ENCODE results near the gene TMPRSS9. TPM values are rescaled to one million over a fixed set of nuclear protein-coding genes. Genes with fewer than 3 reads are reported as not detected.

The TMPRSS9 gene
- total RNA-seq, 1 experiment from 2014 or later = not detected

DNA sequence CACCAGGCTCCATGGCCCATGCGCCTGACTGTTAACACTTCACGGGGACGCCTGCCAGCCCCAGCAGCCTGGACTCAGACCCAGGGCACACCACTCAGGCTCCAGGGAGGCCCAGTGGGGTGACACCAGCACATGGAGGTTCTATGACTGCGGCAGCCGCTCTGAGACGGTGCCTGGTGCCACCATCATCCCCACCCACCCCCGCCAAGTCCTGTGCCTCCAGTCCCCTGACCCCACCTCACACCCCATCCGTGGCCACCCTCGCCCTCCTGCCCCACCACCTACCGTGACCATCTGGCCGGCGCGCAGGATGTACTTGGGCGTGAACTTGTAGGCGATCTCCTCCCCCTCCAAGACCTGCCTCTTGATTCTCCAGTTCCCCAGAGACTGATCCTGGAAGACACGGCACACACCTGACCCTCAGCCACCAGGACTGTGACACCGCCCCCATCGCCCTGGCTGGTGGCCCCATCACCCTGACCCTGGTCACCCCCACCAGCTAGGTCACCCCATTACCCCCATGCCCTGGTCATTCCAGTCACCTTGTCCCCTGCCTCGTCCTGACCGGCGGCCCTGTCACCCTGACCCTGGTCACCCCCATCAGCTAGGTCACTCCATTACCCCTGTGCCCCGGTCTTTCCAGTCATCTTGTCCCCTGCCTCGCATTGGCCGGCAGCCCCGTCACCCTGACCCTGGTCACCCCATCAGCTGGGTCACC, 72.2 kb downstream of the TMPRSS9 start:
- ChIA-PET CTCF (no interaction called here), POLR2A (ENCODE audit: low non-redundant PET) (no interaction called here)
- Histone ChIP-seq H3K4me1 (ENCODE audit: insufficient read depth, low read length, poor library complexity, severe bottlenecking) (peaks cover 15% of the 10 kb centered on the region), H3K4me3 (ENCODE audit: low read depth, low read length, poor library complexity, severe bottlenecking) (no peak overlapping the region), H3K9me3 (ENCODE audit: low read depth, low read length, poor library complexity, severe bottlenecking) (no peaks in the 10 kb centered on the region), H3K36me3 (ENCODE audit: insufficient read depth, low read length, poor library complexity, severe bottlenecking) (peaks cover 56% of the 10 kb centered on the region), H3K27me3 (replicated peaks; ENCODE audit: insufficient read depth, low read depth, low read length, poor library complexity) (no peaks in the 10 kb centered on the region), H3K27ac (ENCODE audit: low read depth, low read length, poor library complexity, severe bottlenecking) (no peak overlapping the region)
- TF ChIP-seq CTCF (conservative IDR thresholded peaks at IDR 0.05; ENCODE audit: low read depth, low read length) (no peak), EZH2 (IDR thresholded peaks at IDR 0.05; ENCODE audit: borderline replicate concordance, low read depth, low read length, poor library complexity, severe bottlenecking) (no peak)
- DNase-seq (ENCODE audit: low spot score) = no peak
- intact Hi-C loops (cut with micrococcal nuclease; ENCODE audit: unreplicated experiment) = no loop called here
- BruUV-seq (replicated peaks) = no TSS peak

DNA sequence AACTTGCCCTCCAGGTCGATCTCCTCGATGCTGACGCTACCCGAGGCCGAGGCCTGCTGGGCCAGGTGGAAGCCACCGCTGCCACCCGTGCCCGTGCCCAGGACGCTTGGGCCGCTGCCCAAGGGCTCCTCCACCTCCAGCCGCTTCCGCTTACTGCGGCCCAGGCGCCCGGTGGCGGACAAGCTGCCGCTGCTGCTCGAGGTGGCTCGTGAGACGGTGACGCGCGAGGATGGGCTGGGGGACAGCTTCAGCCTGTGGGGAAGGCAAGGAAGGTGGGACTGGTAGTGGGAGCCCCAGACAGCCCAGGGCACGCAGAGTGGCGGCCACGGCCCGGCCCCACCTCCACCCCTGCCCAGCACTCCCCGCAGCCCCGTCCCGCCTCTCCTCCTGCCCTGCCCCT, 73.8 kb downstream of the TMPRSS9 start:
- BruUV-seq (replicated peaks) = no TSS peak
- H3K27me3 ChIP-seq (replicated peaks; ENCODE audit: insufficient read depth, low read depth, low read length, poor library complexity) = no peaks in the 10 kb centered on the region
- intact Hi-C loops (cut with micrococcal nuclease; ENCODE audit: unreplicated experiment) = no loop called here
- DNase-seq (ENCODE audit: low spot score) = no peak
- TF ChIP-seq CTCF (conservative IDR thresholded peaks at IDR 0.05; ENCODE audit: low read depth, low read length) (no peak), EZH2 (IDR thresholded peaks at IDR 0.05; ENCODE audit: borderline replicate concordance, low read depth, low read length, poor library complexity, severe bottlenecking) (no peak)
- peaks cover 8% of the 10 kb centered on the region for H3K4me1 ChIP-seq (ENCODE audit: insufficient read depth, low read length, poor library complexity, severe bottlenecking)
- H3K27ac ChIP-seq (ENCODE audit: low read depth, low read length, poor library complexity, severe bottlenecking) = no peak overlapping the region
- no peaks in the 10 kb centered on the region for H3K9me3 ChIP-seq (ENCODE audit: low read depth, low read length, poor library complexity, severe bottlenecking)
- CTCF ChIA-PET = no interaction called here
- H3K4me3 ChIP-seq (ENCODE audit: low read depth, low read length, poor library complexity, severe bottlenecking) = no peak overlapping the region
- POLR2A ChIA-PET (ENCODE audit: low non-redundant PET) = no interaction called here
- peaks cover 72% of the 10 kb centered on the region for H3K36me3 ChIP-seq (ENCODE audit: insufficient read depth, low read length, poor library complexity, severe bottlenecking)

GRCh38 chr19:2434267-2434666, 74.2 kb downstream of the TMPRSS9 start:
- peaks cover 5% of the 10 kb centered on the region for H3K4me1 ChIP-seq (ENCODE audit: insufficient read depth, low read length, poor library complexity, severe bottlenecking)
- BruUV-seq (replicated peaks) = TSS peak; percentile 34
- peaks cover 76% of the 10 kb centered on the region for H3K36me3 ChIP-seq (ENCODE audit: insufficient read depth, low read length, poor library complexity, severe bottlenecking)
- no peak for DNase-seq (ENCODE audit: low spot score)
- POLR2A ChIA-PET (ENCODE audit: low non-redundant PET) = no interaction called here
- no peak overlapping the region for H3K27ac ChIP-seq (ENCODE audit: low read depth, low read length, poor library complexity, severe bottlenecking)
- CTCF ChIA-PET = interaction anchor here (0.6 kb wide), 1 partner anchor 108 kb away, joined by 10 read pairs; no protein-coding TSS in a partner anchor
- H3K27me3 ChIP-seq (replicated peaks; ENCODE audit: insufficient read depth, low read depth, low read length, poor library complexity) = no peaks in the 10 kb centered on the region
- H3K9me3 ChIP-seq (ENCODE audit: low read depth, low read length, poor library complexity, severe bottlenecking) = no peaks in the 10 kb centered on the region
- intact Hi-C loops (cut with micrococcal nuclease; ENCODE audit: unreplicated experiment) = no loop called here
- no peak overlapping the region for H3K4me3 ChIP-seq (ENCODE audit: low read depth, low read length, poor library complexity, severe bottlenecking)
- no peak for TF ChIP-seq EZH2 (IDR thresholded peaks at IDR 0.05; ENCODE audit: borderline replicate concordance, low read depth, low read length, poor library complexity, severe bottlenecking)
- no peak for TF ChIP-seq CTCF (conservative IDR thresholded peaks at IDR 0.05; ENCODE audit: low read depth, low read length)
